Measurements from ENCODE around the gene FBRS.
"Not testable (repeated sequence)": the region's sequence is repeated elsewhere in the genome, so short reads cannot be mapped to it uniquely, and the experiment has no call there.

FBRS gene

GRCh38 chr16:30623536-30624283, 34.5 kb upstream of the FBRS start:
- TF ChIP-seq L3MBTL2 (conservative IDR thresholded peaks at IDR 0.05), result no peak
- TF ChIP-seq SP1 (IDR thresholded peaks at IDR 0.05), result no peak
- TF ChIP-seq FOXK2 (IDR thresholded peaks at IDR 0.05), result no peak
- TF ChIP-seq ZNF384 (IDR thresholded peaks at IDR 0.05), result no peak
- TF ChIP-seq ELF4 (IDR thresholded peaks at IDR 0.05), result no peak
- TF ChIP-seq ARNT (IDR thresholded peaks at IDR 0.05), result no peak
- POLR2A ChIA-PET, result interaction anchor here (1.7 to 2.2 kb wide), 4 partner anchors 9 to 27 kb away, joined by 4 to 7 read pairs (median 6); partner anchors contain the start of genes PRR14 and ZNF689
- CTCF ChIA-PET, result interaction anchor here (0.9 to 1.6 kb wide), 2 partner anchors 8 kb away, joined by 6 to 10 read pairs; no protein-coding TSS in a partner anchor
- no peak for DNase-seq (ENCODE audit: extremely low spot score)

- ChIA-PET CTCF (interaction anchor here (0.7 to 1.3 kb wide), 3 partner anchors 11 to 196 kb away, joined by 3 to 5 read pairs (median 4); partner anchors contain the start of gene DCTPP1), POLR2A (interaction anchor here (0.9 to 1.8 kb wide), 2 partner anchors 10 to 91 kb away, joined by 4 to 5 read pairs; partner anchors contain the start of gene ZNF747)
- no peak for TF ChIP-seq ARNT (IDR thresholded peaks at IDR 0.05)
- no peak for TF ChIP-seq FOXA1 (IDR thresholded peaks at IDR 0.05)
- TF ChIP-seq TARDBP (IDR thresholded peaks at IDR 0.05), result no peak
- TF ChIP-seq ZNF384 (IDR thresholded peaks at IDR 0.05), result no peak
- no peak for TF ChIP-seq LEF1 (IDR thresholded peaks at IDR 0.05; ENCODE audit: borderline replicate concordance)
- TF ChIP-seq L3MBTL2 (conservative IDR thresholded peaks at IDR 0.05), result no peak
- TF ChIP-seq SP1 (IDR thresholded peaks at IDR 0.05), result no peak
- TF ChIP-seq NFRKB (IDR thresholded peaks at IDR 0.05), result no peak
- no peak for DNase-seq (ENCODE audit: extremely low spot score)
These were observed 32.0 kb upstream of the FBRS start for GRCh38 chr16:30626236-30626635.

- TF ChIP-seq ZNF384 (IDR thresholded peaks at IDR 0.05) (peak; percentile 74), PKNOX1 (IDR thresholded peaks at IDR 0.05) (no peak)
- ChIA-PET CTCF (interaction anchor here (0.7 to 2.6 kb wide), 13 partner anchors 9 to 233 kb away, joined by 3 to 15 read pairs (median 3); partner anchors contain the start of genes DCTPP1, FBRS and ZNF689), POLR2A (interaction anchor here (0.8 to 1.8 kb wide), 9 partner anchors 16 to 450 kb away, joined by 3 to 7 read pairs (median 3); partner anchors contain the start of genes DCTPP1, ZNF688, ZNF689 and ZNF764)
- DNase-seq (ENCODE audit: extremely low spot score), result peak; percentile 90
These were observed 29.3 kb upstream of the FBRS start for GRCh38 chr16:30628628-30629540.

GRCh38 chr16:30632454-30632853, 25.8 kb upstream of the FBRS start:
- ChIA-PET POLR2A (interaction anchor here (1.0 to 2.4 kb wide), 6 partner anchors 18 to 202 kb away, joined by 3 to 17 read pairs (median 4); partner anchors contain the start of genes DCTPP1, FBRS, PRR14 and ZNF689), CTCF (interaction anchor here (0.7 to 2.4 kb wide), 5 partner anchors 9 to 588 kb away, joined by 3 to 11 read pairs (median 6); partner anchors contain the start of gene DCTPP1)
- DNase-seq (ENCODE audit: extremely low spot score), result not testable (repeated sequence)

- no peak for TF ChIP-seq ZNF384 (IDR thresholded peaks at IDR 0.05)
- TF ChIP-seq FOXM1 (IDR thresholded peaks at IDR 0.05; ENCODE audit: borderline replicate concordance), result no peak
- no peak for TF ChIP-seq SP1 (IDR thresholded peaks at IDR 0.05)
- TF ChIP-seq HDGF (IDR thresholded peaks at IDR 0.05; ENCODE audit: borderline replicate concordance), result no peak
- TF ChIP-seq CTBP1 (IDR thresholded peaks at IDR 0.05; ENCODE audit: borderline replicate concordance), result no peak
- TF ChIP-seq FOXA1 (IDR thresholded peaks at IDR 0.05), result no peak
- TF ChIP-seq ELF4 (IDR thresholded peaks at IDR 0.05), result no peak
- no peak for TF ChIP-seq L3MBTL2 (conservative IDR thresholded peaks at IDR 0.05)
- no peak for TF ChIP-seq PKNOX1 (IDR thresholded peaks at IDR 0.05)
- TF ChIP-seq LEF1 (IDR thresholded peaks at IDR 0.05; ENCODE audit: borderline replicate concordance), result no peak
- TF ChIP-seq SUZ12 (IDR thresholded peaks at IDR 0.05), result no peak
- TF ChIP-seq FOXK2 (IDR thresholded peaks at IDR 0.05), result no peak
- no peak for DNase-seq (ENCODE audit: extremely low spot score)
- POLR2A ChIA-PET, result interaction anchor here (0.5 to 2.4 kb wide), 43 partner anchors 9 to 568 kb away, joined by 3 to 29 read pairs (median 5); partner anchors contain the start of genes ALDOA, CD2BP2, CORO1A and DCTPP1
- CTCF ChIA-PET, result interaction anchor here (0.7 kb wide), 1 partner anchor 271 kb away, joined by 3 read pairs; no protein-coding TSS in a partner anchor
These were observed 24.7 kb upstream of the FBRS start for GRCh38 chr16:30633526-30633925.

- POLR2A ChIA-PET, result interaction anchor here (0.7 to 3.7 kb wide), 7 partner anchors 14 to 207 kb away, joined by 3 to 23 read pairs (median 6); partner anchors contain the start of genes DCTPP1, FBRS, PRR14 and ZNF747
- TF ChIP-seq TARDBP (IDR thresholded peaks at IDR 0.05) (no peak), SUZ12 (IDR thresholded peaks at IDR 0.05) (no peak), NFRKB (IDR thresholded peaks at IDR 0.05) (no peak), FOXA1 (IDR thresholded peaks at IDR 0.05) (no peak), ELF4 (IDR thresholded peaks at IDR 0.05) (no peak), ZNF384 (IDR thresholded peaks at IDR 0.05) (no peak), PKNOX1 (IDR thresholded peaks at IDR 0.05) (no peak), FOXM1 (IDR thresholded peaks at IDR 0.05; ENCODE audit: borderline replicate concordance) (no peak), CTBP1 (IDR thresholded peaks at IDR 0.05; ENCODE audit: borderline replicate concordance) (no peak), HDGF (IDR thresholded peaks at IDR 0.05; ENCODE audit: borderline replicate concordance) (no peak), L3MBTL2 (conservative IDR thresholded peaks at IDR 0.05) (no peak), LEF1 (IDR thresholded peaks at IDR 0.05; ENCODE audit: borderline replicate concordance) (no peak)
- no peak for DNase-seq (ENCODE audit: extremely low spot score)
- CTCF ChIA-PET, result interaction anchor here (1.4 kb wide), 1 partner anchor 21 kb away, joined by 4 read pairs; no protein-coding TSS in a partner anchor
These were observed 21.6 kb upstream of the FBRS start for GRCh38 chr16:30636599-30636998.
